ENCODE results near the gene JMJD6.

- TF ChIP-seq EGR1 (IDR thresholded peaks at IDR 0.05) (peak; percentile 76), YY1 (IDR thresholded peaks at IDR 0.05; ENCODE audit: low read depth) (peak; percentile 95), CEBPB (IDR thresholded peaks at IDR 0.05) (no peak), USF1 (IDR thresholded peaks at IDR 0.05) (no peak), MAX (IDR thresholded peaks at IDR 0.05) (no peak; the same call in 1 of the 2 replicates), REST (IDR thresholded peaks at IDR 0.05; ENCODE audit: low read depth) (no peak), EP300 (IDR thresholded peaks at IDR 0.05; ENCODE audit: borderline replicate concordance) (no peak), TCF12 (IDR thresholded peaks at IDR 0.05; ENCODE audit: low read depth) (no peak), TAF1 (IDR thresholded peaks at IDR 0.05; ENCODE audit: low read depth) (no peak; the same call in none of the 2 replicates), ZBTB7A (IDR thresholded peaks at IDR 0.05; ENCODE audit: low read depth) (no peak)
These were observed 10.1 kb upstream of the JMJD6 start for GRCh38 chr17:76736349-76737081.

All from Ishikawa (cell line).